ENCODE results near the gene TAB2. TPM values are rescaled to one million over a fixed set of nuclear protein-coding genes. Genes with fewer than 3 reads are reported as not detected.

The TAB2 gene
- total and polyA plus RNA-seq, 2 experiments from 2014 or later: 19.8 to 59.2 TPM

DNA sequence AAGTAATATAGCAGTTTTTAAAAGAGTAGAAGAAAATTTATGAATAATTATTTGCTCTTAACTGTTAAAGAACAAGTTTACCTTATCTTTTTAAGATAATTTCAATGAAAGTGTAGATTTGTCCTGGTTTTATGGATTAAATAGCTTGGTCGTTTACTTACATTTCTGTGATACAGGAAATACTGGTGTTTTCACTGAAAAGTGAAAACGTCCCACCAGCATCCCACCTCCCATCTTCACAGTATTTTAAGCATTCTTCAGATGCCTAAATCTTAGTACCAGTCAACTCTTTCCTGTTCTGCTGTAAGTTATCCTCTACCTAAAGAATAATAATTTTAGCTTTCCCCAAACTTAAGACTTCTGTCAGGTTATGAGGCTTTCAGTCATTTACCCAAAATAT is 5.8 kb downstream of the TAB2 start (continued):
- TF ChIP-seq CREB1 (CRISPR knock-in tag; IDR thresholded peaks at IDR 0.05; ENCODE audit: low read depth): no peak
- TF ChIP-seq NANOG (IDR thresholded peaks at IDR 0.05; ENCODE audit: borderline replicate concordance): no peak
- TF ChIP-seq CTCF (conservative IDR thresholded peaks at IDR 0.05; ENCODE audit: low read depth in 2 of 2): no peak
- no peak for TF ChIP-seq STAT1 (IDR thresholded peaks at IDR 0.05; ENCODE audit: unreplicated experiment)

DNA sequence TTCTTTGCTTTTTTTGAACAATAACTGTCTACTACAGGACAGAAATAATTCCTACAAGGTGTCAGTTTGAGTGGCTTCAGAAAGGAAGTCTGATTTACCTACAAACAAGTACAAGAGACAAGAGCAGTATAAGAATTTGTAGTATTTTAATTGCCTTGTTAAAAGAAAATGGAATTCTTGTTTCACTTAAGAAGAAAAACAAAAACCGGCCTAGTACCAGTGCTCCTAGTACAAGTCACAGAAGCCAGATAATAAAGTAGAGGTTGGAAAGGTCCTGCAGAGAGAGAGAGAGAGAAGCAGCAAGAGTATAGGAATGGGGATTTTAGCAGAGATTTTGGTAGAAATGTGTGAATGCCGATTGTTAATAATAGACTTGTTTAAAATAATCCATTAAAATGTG is 6.4 kb downstream of the TAB2 start:
- Mint-ChIP-seq H3K4me3 (no peak overlapping the region), H3K27me3 (ENCODE audit: insufficient read depth, low read depth, poor library complexity) (no peaks in the 10 kb centered on the region), H3K27ac (no peak overlapping the region), H3K9me3 (no peaks in the 10 kb centered on the region), H3K36me3 (ENCODE audit: low read depth) (no peaks in the 10 kb centered on the region), H3K4me1 (peaks cover 54% of the 10 kb centered on the region)
- Histone ChIP-seq H3K9me2 (ENCODE audit: insufficient read depth) (no peaks in the 10 kb centered on the region), H3K27ac (ENCODE audit: low read depth) (no peak overlapping the region), H3K4me1 (ENCODE audit: insufficient read depth) (peaks cover 68% of the 10 kb centered on the region), H2AFZ (no peak overlapping the region), H3K27me3 (ENCODE audit: insufficient read depth) (no peaks in the 10 kb centered on the region), H3F3A (replicated peaks; ENCODE audit: low read depth) (no peaks in the 10 kb centered on the region), H3K4me3 (no peak overlapping the region), H4K20me1 (replicated peaks; ENCODE audit: insufficient read depth) (peaks cover 46% of the 10 kb centered on the region; the same call in 1 of the 2 replicates), H3K36me3 (ENCODE audit: insufficient read depth) (no peaks in the 10 kb centered on the region), H3K79me2 (replicated peaks; ENCODE audit: insufficient read depth) (peaks cover 100% of the 10 kb centered on the region), H3K4me2 (no peak overlapping the region)
- DNase-seq (ENCODE audit: low spot score) (peak; percentile 38), ATAC-seq (peak; percentile 41; the same call in 2 of the 3 replicates)
- TF ChIP-seq ETS1 (IDR thresholded peaks at IDR 0.05) (no peak), CTCF (conservative IDR thresholded peaks at IDR 0.05; ENCODE audit: low read depth in 2 of 2) (no peak), CREB1 (CRISPR knock-in tag; IDR thresholded peaks at IDR 0.05; ENCODE audit: low read depth) (no peak)

GRCh38 chr6:149324428-149324827 is 6.9 kb downstream of the TAB2 start:
- Histone ChIP-seq H3K36me3 (ENCODE audit: insufficient read depth) (no peaks in the 10 kb centered on the region), H3F3A (replicated peaks; ENCODE audit: low read depth) (no peaks in the 10 kb centered on the region), H2AFZ (no peak overlapping the region), H3K79me2 (replicated peaks; ENCODE audit: insufficient read depth) (peaks cover 100% of the 10 kb centered on the region), H3K9me2 (ENCODE audit: insufficient read depth) (no peaks in the 10 kb centered on the region), H3K27me3 (ENCODE audit: insufficient read depth) (no peaks in the 10 kb centered on the region), H3K4me2 (no peak overlapping the region), H3K4me1 (ENCODE audit: insufficient read depth) (peaks cover 68% of the 10 kb centered on the region), H3K27ac (ENCODE audit: low read depth) (no peak overlapping the region), H3K4me3 (no peak overlapping the region), H4K20me1 (replicated peaks; ENCODE audit: insufficient read depth) (peaks cover 46% of the 10 kb centered on the region; the same call in 1 of the 2 replicates)
- ATAC-seq: no peak; the same call in 2 of the 3 replicates
- Mint-ChIP-seq H3K4me1 (peaks cover 54% of the 10 kb centered on the region), H3K4me3 (no peak overlapping the region), H3K27me3 (ENCODE audit: insufficient read depth, low read depth, poor library complexity) (no peaks in the 10 kb centered on the region), H3K36me3 (ENCODE audit: low read depth) (no peaks in the 10 kb centered on the region), H3K9me3 (no peaks in the 10 kb centered on the region), H3K27ac (peak overlapping the region; percentile 47; the same call in 1 of the 2 replicates)
- no peak for DNase-seq (ENCODE audit: low spot score)
- no peak for TF ChIP-seq ZNF114 (CRISPR knock-in tag; IDR thresholded peaks at IDR 0.05)
- no peak for TF ChIP-seq ETS1 (IDR thresholded peaks at IDR 0.05)
- TF ChIP-seq EZH2 (IDR thresholded peaks at IDR 0.05; ENCODE audit: low read depth, unreplicated experiment): no peak
- TF ChIP-seq CREB1 (CRISPR knock-in tag; IDR thresholded peaks at IDR 0.05; ENCODE audit: low read depth): no peak
- no peak for TF ChIP-seq CTCF (conservative IDR thresholded peaks at IDR 0.05; ENCODE audit: low read depth in 2 of 2)
- TF ChIP-seq JUNB (IDR thresholded peaks at IDR 0.05; ENCODE audit: unreplicated experiment): no peak
- TF ChIP-seq POLR2AphosphoS5 (IDR thresholded peaks at IDR 0.05; ENCODE audit: low read depth): no peak
